ENCODE results near the gene IRX4. TPM values are rescaled to one million over a fixed set of nuclear protein-coding genes. Genes with fewer than 3 reads are reported as not detected.

The IRX4 gene
- total RNA-seq, 1 donor: not detected

DNA sequence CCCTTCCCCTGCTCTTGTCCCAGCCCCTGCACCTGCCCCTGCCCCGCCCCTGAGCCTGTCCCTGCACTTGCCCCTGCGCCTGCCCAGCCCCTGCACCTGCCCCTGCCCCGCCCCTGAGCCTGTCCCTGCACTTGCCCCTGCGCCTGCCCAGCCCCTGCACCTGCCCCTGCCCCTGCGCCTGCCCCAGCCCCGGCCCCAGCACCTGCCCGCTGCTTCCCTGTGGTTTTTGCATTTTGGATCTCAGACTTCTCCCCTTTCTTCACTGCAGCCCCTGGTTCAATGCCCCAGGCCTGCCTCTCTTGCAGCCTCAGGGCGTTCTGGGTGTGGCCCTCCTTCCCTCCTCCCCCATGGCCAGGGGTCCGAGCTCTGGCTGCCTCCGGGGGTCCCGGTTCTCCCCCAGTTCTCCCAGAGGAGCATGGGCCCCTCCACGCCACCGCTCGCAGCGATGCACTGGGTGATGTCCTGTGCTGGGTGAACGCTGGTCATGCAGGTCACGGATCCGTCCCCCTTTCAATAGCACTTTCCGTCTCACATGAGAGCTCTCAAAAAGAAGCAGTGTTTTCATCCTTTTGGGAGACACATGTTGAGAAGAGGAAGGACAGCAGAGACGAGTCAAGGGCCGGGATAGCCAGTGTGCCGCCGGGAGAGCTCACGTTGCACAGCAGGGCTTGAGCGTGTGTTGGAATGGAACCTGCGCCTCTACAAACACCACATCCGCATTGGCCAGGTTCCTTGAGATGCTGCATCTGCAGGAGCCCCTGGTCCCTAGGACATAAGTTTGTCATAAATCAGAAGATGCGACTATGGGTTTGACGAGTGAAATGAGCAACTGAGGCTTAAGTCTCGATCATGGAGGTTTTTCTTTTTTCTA, 44.0 kb upstream of the IRX4 start:
- TF ChIP-seq, protein P1, sequence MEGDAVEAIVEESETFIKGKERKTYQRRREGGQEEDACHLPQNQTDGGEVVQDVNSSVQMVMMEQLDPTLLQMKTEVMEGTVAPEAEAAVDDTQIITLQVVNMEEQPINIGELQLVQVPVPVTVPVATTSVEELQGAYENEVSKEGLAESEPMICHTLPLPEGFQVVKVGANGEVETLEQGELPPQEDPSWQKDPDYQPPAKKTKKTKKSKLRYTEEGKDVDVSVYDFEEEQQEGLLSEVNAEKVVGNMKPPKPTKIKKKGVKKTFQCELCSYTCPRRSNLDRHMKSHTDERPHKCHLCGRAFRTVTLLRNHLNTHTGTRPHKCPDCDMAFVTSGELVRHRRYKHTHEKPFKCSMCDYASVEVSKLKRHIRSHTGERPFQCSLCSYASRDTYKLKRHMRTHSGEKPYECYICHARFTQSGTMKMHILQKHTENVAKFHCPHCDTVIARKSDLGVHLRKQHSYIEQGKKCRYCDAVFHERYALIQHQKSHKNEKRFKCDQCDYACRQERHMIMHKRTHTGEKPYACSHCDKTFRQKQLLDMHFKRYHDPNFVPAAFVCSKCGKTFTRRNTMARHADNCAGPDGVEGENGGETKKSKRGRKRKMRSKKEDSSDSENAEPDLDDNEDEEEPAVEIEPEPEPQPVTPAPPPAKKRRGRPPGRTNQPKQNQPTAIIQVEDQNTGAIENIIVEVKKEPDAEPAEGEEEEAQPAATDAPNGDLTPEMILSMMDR (IDR thresholded peaks at IDR 0.05; ENCODE audit: insufficient read depth, low read length): no peak
- no peak for DNase-seq (ENCODE audit: low read depth)
- no peak overlapping the region for H3K4me3 ChIP-seq (ENCODE audit: low read depth, low read length)

DNA sequence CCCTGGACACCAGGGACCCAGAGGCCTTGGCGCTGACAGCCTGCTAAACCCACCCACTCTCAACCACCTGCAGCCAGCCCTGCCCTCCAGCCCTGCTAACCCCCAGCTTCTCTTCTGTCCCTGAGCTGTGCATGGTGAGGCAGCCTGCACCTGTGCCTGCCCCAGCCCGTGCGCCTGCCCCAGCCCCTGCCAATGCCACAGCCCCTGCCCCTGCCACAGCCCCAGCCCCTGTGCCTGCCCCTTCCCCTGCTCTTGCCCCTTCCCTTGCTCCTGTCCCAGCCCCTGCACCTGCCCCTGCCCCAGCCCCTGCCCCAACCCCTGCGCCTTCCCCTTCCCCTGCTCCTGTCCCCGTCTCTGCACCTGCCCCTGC, 43.3 kb upstream of the IRX4 start:
- TF ChIP-seq, protein P1 (IDR thresholded peaks at IDR 0.05; ENCODE audit: insufficient read depth, low read length): no peak
- no peak overlapping the region for H3K4me3 ChIP-seq (ENCODE audit: low read depth, low read length)
- DNase-seq (ENCODE audit: low read depth): no peak

- H3K4me3 ChIP-seq (ENCODE audit: low read depth, low read length): no peak overlapping the region
- TF ChIP-seq, protein P1 (IDR thresholded peaks at IDR 0.05; ENCODE audit: insufficient read depth, low read length): no peak
- DNase-seq (ENCODE audit: low read depth): no peak
Observed at GRCh38 chr5:1925111-1926070, 42.7 kb upstream of the IRX4 start.

- H3K4me3 ChIP-seq (ENCODE audit: low read depth, low read length): no peak overlapping the region
- TF ChIP-seq, protein P1 (IDR thresholded peaks at IDR 0.05; ENCODE audit: insufficient read depth, low read length): no peak
- no peak for DNase-seq (ENCODE audit: low read depth)
Observed at GRCh38 chr5:1923766-1924165, 41.0 kb upstream of the IRX4 start.

DNA sequence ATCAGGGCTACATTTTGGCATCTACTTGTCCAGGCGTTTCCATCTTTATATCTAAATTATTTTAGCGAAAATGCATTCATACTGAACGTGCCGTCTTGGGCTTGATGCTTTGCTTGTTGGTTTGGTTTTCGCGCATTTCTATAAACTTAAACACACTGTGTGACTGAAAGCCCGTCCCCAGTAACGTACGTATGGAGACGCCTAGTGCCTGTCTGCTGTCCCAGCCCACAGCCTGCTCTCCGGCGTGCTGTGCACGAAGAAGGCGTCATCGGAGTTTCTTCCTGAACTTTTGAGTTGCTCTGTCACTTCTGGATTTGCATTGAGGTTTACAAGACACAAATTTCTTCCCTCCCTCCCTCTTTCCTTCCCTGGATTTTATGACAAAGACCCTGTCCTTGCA, 40.6 kb upstream of the IRX4 start:
- no peak overlapping the region for H3K4me3 ChIP-seq (ENCODE audit: low read depth, low read length)
- DNase-seq (ENCODE audit: low read depth): no peak
- TF ChIP-seq, protein P1 (IDR thresholded peaks at IDR 0.05; ENCODE audit: insufficient read depth, low read length): no peak

- TF ChIP-seq, protein P1 (IDR thresholded peaks at IDR 0.05; ENCODE audit: insufficient read depth, low read length): no peak
- DNase-seq (ENCODE audit: low read depth): no peak
Observed at GRCh38 chr5:1921711-1922110, 39.0 kb upstream of the IRX4 start.

More at GRCh38 chr5:1921711-1922110, 39.0 kb upstream of the IRX4 start:
- H3K4me3 ChIP-seq (ENCODE audit: low read depth, low read length): no peak overlapping the region
